Ectodermal cell (in vitro differentiated cells): ENCODE measurements around the gene BLOC1S1.

Experiments
- H3K27ac ChIP-seq: 2 replicates; pipeline ENCODE4 v1.7.0; 2013; ENCODE audit warnings: mild to moderate bottlenecking, low read depth, low read length; ENCODE audit not compliant: insufficient read depth, poor library complexity, severe bottlenecking
- H3K27me3 ChIP-seq: 2 replicates; pipeline ENCODE4 v1.7.0; 2013; ENCODE audit warnings: mild to moderate bottlenecking, low read length; ENCODE audit not compliant: insufficient read depth, control insufficient read depth, poor library complexity, severe bottlenecking
- H3K36me3 ChIP-seq: one replicate; pipeline ENCODE4 v1.7.0; 2013; ENCODE audit warnings: low read length; ENCODE audit not compliant: control insufficient read depth, insufficient read depth
- H3K4me1 ChIP-seq: one replicate; pipeline ENCODE4 v1.7.0; 2013; ENCODE audit warnings: low read length; ENCODE audit not compliant: control insufficient read depth, insufficient read depth
- H3K4me3 ChIP-seq: 2 replicates; pipeline ENCODE4 v1.7.0; 2013; ENCODE audit warnings: low read depth, low read length, control low read depth; ENCODE audit not compliant: insufficient read depth
- H3K9me3 ChIP-seq: 2 replicates; pipeline ENCODE4 v1.7.0; 2013; ENCODE audit warnings: mild to moderate bottlenecking, low read length, moderate library complexity; ENCODE audit not compliant: control insufficient read depth
- WGBS, 2 experiments: methylation state at CpG; one replicate each; pipeline ENCODE4 v1.1.7; 2013; ENCODE audit warnings: missing lambda C conversion rate in 2 of 2; 5-methylcytosine and 5-hydroxymethylcytosine counted together

BLOC1S1 gene

GRCh38 chr12:55682087-55682796 is 33.6 kb upstream of the BLOC1S1 start:
- WGBS, 2 experiments = 94 to 95% methylated on average over 10 to 13 of the region's 13 CpGs
- H3K36me3 ChIP-seq = no peaks in the 10 kb centered on the region
- H3K4me3 ChIP-seq = no peak overlapping the region
- no peaks in the 10 kb centered on the region for H3K27me3 ChIP-seq
- peaks cover 4% of the 10 kb centered on the region for H3K4me1 ChIP-seq
- H3K27ac ChIP-seq = no peak overlapping the region
- H3K9me3 ChIP-seq = no peaks in the 10 kb centered on the region

GRCh38 chr12:55683676-55684075 is 32.2 kb upstream of the BLOC1S1 start:
- Histone ChIP-seq H3K4me1 (peaks cover 4% of the 10 kb centered on the region), H3K36me3 (peaks cover 4% of the 10 kb centered on the region), H3K27ac (no peak overlapping the region), H3K4me3 (no peak overlapping the region), H3K27me3 (no peaks in the 10 kb centered on the region), H3K9me3 (no peaks in the 10 kb centered on the region)
- 86 to 89% methylated on average over 7 of the region's 7 CpGs for WGBS, 2 experiments

GRCh38 chr12:55684761-55685370 is 31.0 kb upstream of the BLOC1S1 start:
- Histone ChIP-seq H3K4me3 (no peak overlapping the region), H3K4me1 (peaks cover 4% of the 10 kb centered on the region), H3K36me3 (peaks cover 4% of the 10 kb centered on the region), H3K27me3 (no peaks in the 10 kb centered on the region), H3K9me3 (no peaks in the 10 kb centered on the region), H3K27ac (no peak overlapping the region)
- 95 to 98% methylated on average over 20 of the region's 20 CpGs for WGBS, 2 experiments

GRCh38 chr12:55685671-55686070 is 30.2 kb upstream of the BLOC1S1 start:
- Histone ChIP-seq H3K36me3 (peaks cover 4% of the 10 kb centered on the region), H3K4me1 (peaks cover 4% of the 10 kb centered on the region), H3K4me3 (no peak overlapping the region), H3K27me3 (no peaks in the 10 kb centered on the region), H3K27ac (no peak overlapping the region), H3K9me3 (no peaks in the 10 kb centered on the region)
- WGBS, 2 experiments = 93 to 96% methylated on average over 5 of the region's 5 CpGs

- no peaks in the 10 kb centered on the region for H3K9me3 ChIP-seq
- H3K4me1 ChIP-seq = peaks cover 4% of the 10 kb centered on the region
- 93 to 95% methylated on average over 9 of the region's 9 CpGs for WGBS, 2 experiments
- no peaks in the 10 kb centered on the region for H3K27me3 ChIP-seq
- H3K27ac ChIP-seq = no peak overlapping the region
- no peak overlapping the region for H3K4me3 ChIP-seq
- peaks cover 4% of the 10 kb centered on the region for H3K36me3 ChIP-seq
Observed at GRCh38 chr12:55686366-55687010, 29.4 kb upstream of the BLOC1S1 start.

- Histone ChIP-seq H3K9me3 (no peaks in the 10 kb centered on the region), H3K27me3 (no peaks in the 10 kb centered on the region), H3K27ac (no peak overlapping the region), H3K36me3 (peaks cover 4% of the 10 kb centered on the region), H3K4me3 (no peak overlapping the region), H3K4me1 (no peaks in the 10 kb centered on the region)
Observed at GRCh38 chr12:55687746-55688145, 28.1 kb upstream of the BLOC1S1 start.

- H3K27ac ChIP-seq = no peak overlapping the region
- no peak overlapping the region for H3K4me3 ChIP-seq
- H3K27me3 ChIP-seq = no peaks in the 10 kb centered on the region
- no peaks in the 10 kb centered on the region for H3K4me1 ChIP-seq
- no peaks in the 10 kb centered on the region for H3K9me3 ChIP-seq
- peaks cover 7% of the 10 kb centered on the region for H3K36me3 ChIP-seq
- 93 to 94% methylated on average over 16 of the region's 16 CpGs for WGBS, 2 experiments
Observed at GRCh38 chr12:55688716-55689655, 26.9 kb upstream of the BLOC1S1 start.

GRCh38 chr12:55692631-55693322 is 23.1 kb upstream of the BLOC1S1 start:
- no peaks in the 10 kb centered on the region for H3K4me1 ChIP-seq
- no peak overlapping the region for H3K4me3 ChIP-seq
- peaks cover 16% of the 10 kb centered on the region for H3K36me3 ChIP-seq
- no peak overlapping the region for H3K27ac ChIP-seq
- WGBS, 2 experiments = 93 to 96% methylated on average over 12 of the region's 12 CpGs
- H3K27me3 ChIP-seq = no peaks in the 10 kb centered on the region
- H3K9me3 ChIP-seq = no peaks in the 10 kb centered on the region

- H3K36me3 ChIP-seq = peaks cover 12% of the 10 kb centered on the region
- H3K9me3 ChIP-seq = no peaks in the 10 kb centered on the region
- H3K4me3 ChIP-seq = no peak overlapping the region
- H3K4me1 ChIP-seq = no peaks in the 10 kb centered on the region
- 92 to 96% methylated on average over 7 of the region's 7 CpGs for WGBS, 2 experiments
- H3K27ac ChIP-seq = no peak overlapping the region
- no peaks in the 10 kb centered on the region for H3K27me3 ChIP-seq
Observed at GRCh38 chr12:55693323-55694187, 22.3 kb upstream of the BLOC1S1 start.
